ENCODE data around the gene LARP4B. TPM values are rescaled to one million over a fixed set of nuclear protein-coding genes. Genes with fewer than 3 reads are reported as not detected.

LARP4B gene
- total RNA-seq, 1 donor from 2014 or later = 90.2 TPM

DNA sequence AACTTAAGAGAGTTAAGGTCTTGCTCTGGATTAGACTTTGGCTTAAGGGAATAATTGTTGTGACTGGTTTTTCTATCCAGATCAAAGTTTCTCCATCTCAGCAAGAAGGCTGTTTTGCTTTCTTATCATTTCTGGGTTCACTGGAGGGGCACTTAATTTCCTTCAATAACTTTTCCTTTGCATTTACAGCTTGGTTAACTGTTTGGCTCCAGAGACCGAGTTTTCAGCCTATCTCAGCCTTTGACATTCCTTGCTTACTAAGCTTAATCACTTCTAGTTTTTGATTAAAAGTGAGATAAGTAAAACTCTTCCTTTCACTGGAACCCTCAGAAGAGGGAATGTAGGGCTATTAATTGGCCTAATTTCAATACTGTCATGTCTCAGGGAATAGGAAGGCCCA is 76.4 kb downstream of the LARP4B start:
- DNase-seq (ENCODE audit: low spot score in 2 of 2, unreplicated experiment in 2 of 2) = no peak
- no peak for TF ChIP-seq CTCF (IDR thresholded peaks at IDR 0.05; ENCODE audit: unreplicated experiment)
- Mint-ChIP-seq H3K4me1 (peaks cover 25% of the 10 kb centered on the region), H3K36me3 (peaks cover 68% of the 10 kb centered on the region), H3K27me3 (ENCODE audit: low read depth) (no peaks in the 10 kb centered on the region), H3K27ac (peak overlapping the region; percentile 84), H3K9me3 (peaks cover 36% of the 10 kb centered on the region), H3K4me3 (no peak overlapping the region)

DNA sequence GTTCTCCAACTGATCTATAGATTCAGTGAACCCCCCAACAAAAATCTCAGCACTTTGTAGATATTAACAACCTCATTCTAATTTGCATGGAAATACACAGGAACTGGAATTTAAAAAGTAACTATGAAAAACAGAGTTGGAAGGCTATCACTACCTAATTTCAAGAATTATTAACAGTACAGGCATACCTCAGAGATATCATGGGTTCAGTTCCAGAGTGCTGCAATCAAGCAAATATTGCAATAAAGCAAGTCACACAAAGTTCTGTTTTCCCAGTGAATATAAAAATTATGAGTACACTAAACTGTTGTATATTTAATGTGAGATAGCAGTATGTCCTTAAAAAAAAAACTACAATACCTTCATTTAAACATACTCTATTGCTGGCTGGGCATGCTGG is 78.5 kb downstream of the LARP4B start:
- Mint-ChIP-seq H3K27ac (no peak overlapping the region), H3K36me3 (peaks cover 66% of the 10 kb centered on the region), H3K27me3 (ENCODE audit: low read depth) (no peaks in the 10 kb centered on the region), H3K9me3 (peaks cover 46% of the 10 kb centered on the region), H3K4me3 (no peak overlapping the region), H3K4me1 (peaks cover 25% of the 10 kb centered on the region)
- DNase-seq (ENCODE audit: low spot score in 2 of 2, unreplicated experiment in 2 of 2) = no peak
- TF ChIP-seq CTCF (IDR thresholded peaks at IDR 0.05; ENCODE audit: unreplicated experiment) = no peak

- H3K36me3 Mint-ChIP-seq = peaks cover 66% of the 10 kb centered on the region
- H3K9me3 Mint-ChIP-seq = peaks cover 46% of the 10 kb centered on the region
- no peak for DNase-seq (ENCODE audit: low spot score in 2 of 2, unreplicated experiment in 2 of 2)
- H3K27me3 Mint-ChIP-seq (ENCODE audit: low read depth) = no peaks in the 10 kb centered on the region
- TF ChIP-seq CTCF (IDR thresholded peaks at IDR 0.05; ENCODE audit: unreplicated experiment) = no peak
- H3K4me1 Mint-ChIP-seq = peaks cover 25% of the 10 kb centered on the region
- H3K4me3 Mint-ChIP-seq = no peak overlapping the region
- H3K27ac Mint-ChIP-seq = peak overlapping the region; percentile 1
These were observed 79.1 kb downstream of the LARP4B start for GRCh38 chr10:852386-852785.

DNA sequence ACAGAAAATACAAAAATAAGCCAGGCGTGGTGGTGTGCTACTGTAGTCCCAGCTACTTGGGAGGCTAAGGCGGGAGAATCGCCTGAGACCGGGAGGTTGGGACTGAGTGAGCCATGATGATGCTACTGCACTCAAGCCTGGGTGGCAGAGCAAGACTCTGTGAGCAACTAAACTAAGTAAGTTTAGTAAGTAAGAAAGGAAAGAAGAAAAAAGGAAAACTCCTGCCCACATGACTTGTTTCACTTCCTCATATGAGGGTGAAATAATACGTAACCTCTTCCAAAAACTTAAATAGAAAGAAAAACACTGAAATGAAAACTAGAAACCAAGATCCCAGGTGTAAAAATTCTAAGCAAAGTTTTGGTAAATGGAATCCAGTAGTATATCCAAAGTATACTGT is 79.6 kb downstream of the LARP4B start:
- Mint-ChIP-seq H3K9me3 (peaks cover 46% of the 10 kb centered on the region), H3K4me3 (no peak overlapping the region), H3K4me1 (peaks cover 22% of the 10 kb centered on the region), H3K27ac (peak overlapping the region; percentile 1), H3K27me3 (ENCODE audit: low read depth) (no peaks in the 10 kb centered on the region), H3K36me3 (peaks cover 70% of the 10 kb centered on the region)
- TF ChIP-seq CTCF (IDR thresholded peaks at IDR 0.05; ENCODE audit: unreplicated experiment) = no peak
- DNase-seq (ENCODE audit: low spot score in 2 of 2, unreplicated experiment in 2 of 2) = no peak

GRCh38 chr10:850093-850492 is 81.4 kb downstream of the LARP4B start:
- H3K36me3 Mint-ChIP-seq = peaks cover 64% of the 10 kb centered on the region
- no peak for TF ChIP-seq CTCF (IDR thresholded peaks at IDR 0.05; ENCODE audit: unreplicated experiment)
- H3K27ac Mint-ChIP-seq = no peak overlapping the region
- no peak for DNase-seq (ENCODE audit: low spot score in 2 of 2, unreplicated experiment in 2 of 2)
- H3K4me1 Mint-ChIP-seq = peaks cover 19% of the 10 kb centered on the region
- no peaks in the 10 kb centered on the region for H3K27me3 Mint-ChIP-seq (ENCODE audit: low read depth)
- H3K9me3 Mint-ChIP-seq = peaks cover 46% of the 10 kb centered on the region
- H3K4me3 Mint-ChIP-seq = no peak overlapping the region

DNA sequence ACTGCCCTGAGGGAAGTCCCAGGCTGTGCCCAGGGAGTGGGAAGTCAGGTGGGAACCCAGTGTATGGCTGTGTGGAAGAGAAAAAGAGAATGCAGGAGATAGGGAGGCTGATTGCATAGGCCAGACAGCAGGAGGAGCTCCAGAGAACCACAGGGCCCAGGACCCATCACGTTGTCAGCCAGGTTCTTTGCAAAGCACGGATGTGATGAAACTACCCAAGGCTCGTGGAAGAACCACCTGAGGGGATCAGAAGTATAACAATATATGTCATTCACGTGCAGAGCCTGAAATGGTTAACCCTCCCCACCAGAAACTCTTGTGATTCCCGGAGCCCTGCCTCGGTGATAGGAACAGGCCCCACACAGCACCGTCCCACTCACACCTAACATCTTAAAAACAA is 83.6 kb downstream of the LARP4B start:
- Mint-ChIP-seq H3K4me1 (peaks cover 26% of the 10 kb centered on the region), H3K9me3 (peaks cover 32% of the 10 kb centered on the region), H3K4me3 (no peak overlapping the region), H3K27ac (no peak overlapping the region), H3K27me3 (ENCODE audit: low read depth) (no peaks in the 10 kb centered on the region), H3K36me3 (peaks cover 51% of the 10 kb centered on the region)
- no peak for DNase-seq (ENCODE audit: low spot score in 2 of 2, unreplicated experiment in 2 of 2)
- TF ChIP-seq CTCF (IDR thresholded peaks at IDR 0.05; ENCODE audit: unreplicated experiment) = no peak

Data from mesothelial cell of epicardium (in vitro differentiated cells).